Loucy (cell line): Measurements from ENCODE around the gene MED29.

ENCODE experiments used
- CTCF ChIP-seq: fragments of 200-600 bp; sonication (generic); conservative IDR thresholded peaks from 2 replicates; pipeline ENCODE4 v1.5.1; 2014; ENCODE audit warnings: mild to moderate bottlenecking, antibody characterized with exemption, low read length
- EZH2phosphoT487 ChIP-seq: fragments of 200-600 bp; IDR thresholded peaks from 2 replicates; pipeline ENCODE4 v1.6.1; 2018; ENCODE audit warnings: antibody characterized with exemption, mild to moderate bottlenecking, moderate library complexity, borderline replicate concordance

GRCh38 chr19:39377373-39378362 is 13.5 kb upstream of the MED29 start:
- TF ChIP-seq CTCF (no peak), EZH2phosphoT487 (no peak)
